ENCODE data around the gene DMBT1.

DMBT1 gene

DNA sequence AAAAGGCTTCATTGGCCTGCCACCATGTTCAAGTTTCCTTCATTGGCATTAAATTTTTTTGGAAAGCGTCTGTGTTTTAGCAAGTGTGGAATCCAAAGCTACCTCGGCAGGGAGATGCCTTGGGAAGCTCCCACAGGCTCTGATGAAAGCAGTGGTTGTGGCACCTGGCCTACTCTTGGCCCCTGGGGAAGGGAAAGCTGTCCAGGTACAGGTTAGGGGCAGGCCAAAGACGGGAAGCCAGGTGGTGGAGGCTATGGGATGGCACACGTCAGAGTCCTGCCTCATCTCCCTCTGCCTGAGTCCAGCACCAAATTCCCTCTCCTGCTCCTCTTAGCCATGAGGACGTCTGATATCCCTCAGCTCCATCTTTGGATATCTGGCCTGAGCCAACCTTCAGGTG is 89.3 kb downstream of the DMBT1 start:
- no peak for DNase-seq

GRCh38 chr10:122650331-122650730 is 89.8 kb downstream of the DMBT1 start:
- no peak for DNase-seq

DNA sequence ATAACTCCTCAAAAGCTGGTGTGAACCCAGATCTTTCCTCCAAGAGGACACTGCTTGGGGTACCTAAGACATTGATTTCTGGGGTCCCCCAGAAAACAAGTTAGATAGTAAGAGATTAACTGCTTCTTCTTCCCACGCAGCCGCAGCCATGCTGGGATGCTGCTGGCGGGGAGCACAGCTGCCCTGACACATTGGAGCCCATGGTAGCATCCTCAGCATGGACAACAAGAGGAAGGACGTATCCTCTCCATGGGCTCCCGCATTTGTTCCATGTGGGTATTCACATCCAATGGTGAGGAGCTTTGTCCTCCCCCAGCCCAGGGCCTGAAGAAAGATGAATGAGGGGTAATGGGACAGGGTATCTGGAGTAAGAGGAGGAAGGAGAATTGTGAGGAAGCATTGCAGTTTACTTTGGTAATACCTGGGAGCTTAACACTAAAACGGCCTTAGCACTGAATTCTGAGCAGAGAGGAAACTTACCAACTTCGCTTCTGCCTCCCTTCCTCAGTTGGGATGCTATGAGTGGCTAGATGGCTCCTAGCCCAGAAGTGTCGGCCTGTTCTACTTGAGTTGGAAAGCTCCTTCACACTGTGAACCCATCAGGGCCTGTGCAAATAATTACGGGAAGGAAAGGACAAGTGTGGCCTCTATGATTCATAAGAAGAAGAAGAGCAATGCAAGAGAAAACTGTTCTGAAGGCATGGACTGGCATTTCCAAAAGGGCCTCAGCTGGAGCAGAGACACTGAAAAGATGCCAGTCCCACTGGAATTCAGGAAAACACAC is 95.2 kb downstream of the DMBT1 start:
- no peak for DNase-seq

- DNase-seq, result no peak
Observed at GRCh38 chr10:122656308-122656705, 95.8 kb downstream of the DMBT1 start.

- no peak for DNase-seq
Observed at GRCh38 chr10:122656741-122657140, 96.2 kb downstream of the DMBT1 start.

GRCh38 chr10:122657255-122657654 is 96.7 kb downstream of the DMBT1 start:
- DNase-seq, result no peak

DNA sequence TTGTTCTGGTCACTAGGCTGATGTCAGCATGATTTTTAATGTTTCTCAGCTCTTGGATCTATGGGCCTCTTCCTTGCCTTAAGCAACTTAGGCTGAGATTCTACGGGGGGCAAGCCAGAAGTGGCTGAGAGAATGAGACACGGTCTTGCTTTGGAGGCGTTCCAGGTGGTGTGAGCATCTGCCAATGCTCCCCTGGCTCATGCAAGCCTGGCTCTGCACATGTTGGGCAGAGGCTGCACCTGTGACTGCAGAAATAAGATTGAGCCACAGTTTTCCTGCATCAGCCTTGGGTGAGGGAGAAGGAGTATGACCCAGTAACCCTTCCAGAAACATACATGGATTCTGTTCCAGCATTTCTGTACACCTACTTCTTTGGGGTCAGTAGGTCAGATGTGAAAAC is 97.2 kb downstream of the DMBT1 start:
- no peak for DNase-seq

- no peak for DNase-seq
Observed at GRCh38 chr10:122658356-122659049, 97.9 kb downstream of the DMBT1 start.

- DNase-seq, result no peak
Observed at GRCh38 chr10:122659126-122659525, 98.6 kb downstream of the DMBT1 start.

- no peak for DNase-seq
Observed at GRCh38 chr10:122659651-122660050, 99.1 kb downstream of the DMBT1 start.

- no peak for DNase-seq
Observed at GRCh38 chr10:122660696-122661095, 100.1 kb downstream of the DMBT1 start.

DNA sequence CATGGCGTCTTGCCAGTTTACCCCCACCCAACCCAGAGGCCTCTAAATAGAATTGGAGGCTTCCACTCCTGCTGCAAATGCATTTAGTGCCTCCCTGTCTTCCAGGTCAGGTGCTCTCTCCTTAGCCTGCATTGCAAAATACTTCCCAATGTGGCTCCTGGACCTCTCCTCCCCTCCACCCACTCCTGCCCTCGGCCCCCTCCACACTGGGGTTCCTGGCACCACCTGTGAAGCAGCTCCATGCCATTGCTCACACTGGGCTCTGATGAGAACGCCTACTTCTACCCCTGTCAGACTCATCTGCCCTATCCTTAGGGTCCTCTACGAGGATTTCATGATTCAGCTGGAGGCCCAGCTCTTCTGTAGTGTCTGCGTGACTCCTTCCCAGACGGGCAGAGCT is 101.7 kb downstream of the DMBT1 start:
- DNase-seq, result no peak

- no peak for DNase-seq
Observed at GRCh38 chr10:122663516-122664130, 103.1 kb downstream of the DMBT1 start.

DNA sequence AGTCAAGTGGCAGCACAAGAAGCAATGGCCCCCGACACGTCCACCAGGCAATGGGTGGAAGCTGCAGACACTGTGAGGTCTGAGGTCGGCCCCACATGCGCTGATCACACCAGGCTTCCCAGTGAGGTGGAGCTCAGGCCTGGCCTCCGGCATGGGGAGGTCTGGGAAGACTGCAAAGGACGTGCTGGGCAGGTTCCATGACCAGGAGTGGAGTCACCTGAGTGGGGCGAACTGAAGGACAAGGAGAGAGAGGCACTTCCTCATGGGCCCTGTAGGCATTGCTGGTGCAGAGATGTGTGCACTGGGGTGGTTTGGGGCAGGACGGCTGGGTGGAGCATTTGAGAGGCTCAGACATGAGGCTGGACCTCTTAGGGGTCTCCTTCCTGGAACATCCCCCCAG is 103.9 kb downstream of the DMBT1 start:
- no peak for DNase-seq

DNA sequence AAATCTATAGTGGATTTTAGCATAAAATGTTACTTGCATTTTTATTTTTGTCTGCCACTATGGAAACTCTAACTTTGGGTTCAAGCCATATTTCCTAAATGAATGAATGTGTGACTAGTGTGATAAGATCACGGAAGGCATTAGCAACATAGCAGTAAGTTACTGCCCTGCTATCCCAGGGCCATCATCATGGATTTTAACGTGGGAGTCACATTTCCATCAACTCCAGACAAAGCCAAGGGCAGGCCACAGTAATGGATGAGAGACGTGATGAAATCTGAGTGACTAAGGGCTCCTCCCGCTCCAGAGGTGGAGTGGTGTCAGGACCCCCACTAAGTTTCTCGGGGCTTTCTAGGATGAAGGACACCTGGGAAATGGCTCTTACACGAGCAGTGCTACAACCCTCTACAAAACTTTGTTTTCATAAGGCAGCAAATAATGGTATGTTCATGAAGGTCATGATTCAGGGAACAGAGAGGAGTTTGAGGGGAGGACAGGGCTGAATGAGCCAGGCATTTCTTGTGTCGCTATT is 104.8 kb downstream of the DMBT1 start:
- no peak for DNase-seq

- no peak for DNase-seq
Observed at GRCh38 chr10:122665946-122666345, 105.4 kb downstream of the DMBT1 start.

GRCh38 chr10:122669045-122669444 is 108.5 kb downstream of the DMBT1 start:
- DNase-seq, result no peak

- no peak for DNase-seq
Observed at GRCh38 chr10:122669842-122670241, 109.3 kb downstream of the DMBT1 start.

- no peak for DNase-seq
Observed at GRCh38 chr10:122671355-122671754, 110.8 kb downstream of the DMBT1 start.

GRCh38 chr10:122672655-122673054 is 112.1 kb downstream of the DMBT1 start:
- DNase-seq, result no peak

GRCh38 chr10:122673269-122673668 is 112.7 kb downstream of the DMBT1 start:
- DNase-seq, result no peak

GRCh38 chr10:122673731-122674130 is 113.2 kb downstream of the DMBT1 start:
- DNase-seq, result no peak

DNA sequence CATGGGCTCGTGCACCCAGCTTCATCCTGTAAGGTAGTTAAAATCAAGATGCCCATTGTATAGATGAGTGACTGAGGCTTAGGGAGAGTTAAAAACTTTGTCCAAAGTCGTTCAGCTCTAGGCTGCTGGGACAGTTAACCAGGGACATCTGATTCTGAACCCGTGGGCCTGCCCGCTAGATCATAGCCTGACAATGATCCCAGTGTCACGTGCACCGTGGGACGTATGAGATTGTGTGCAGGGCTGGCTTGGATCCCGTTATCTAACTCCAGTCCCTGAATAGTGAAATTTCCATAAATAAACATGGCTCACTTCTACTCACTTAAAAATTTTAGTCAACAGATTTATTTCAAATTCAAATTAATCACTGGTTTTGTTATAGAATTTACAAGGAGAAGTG is 114.2 kb downstream of the DMBT1 start:
- DNase-seq, result no peak

- no peak for DNase-seq
Observed at GRCh38 chr10:122675278-122675677, 114.7 kb downstream of the DMBT1 start.

Measured in T1000 (cell line).